Lower lobe of right lung (tissue), 2 donors: ENCODE data around the gene CNTROB. TPM values are rescaled to one million over a fixed set of nuclear protein-coding genes. Genes with fewer than 3 reads are reported as not detected.
A peak's percentile ranks its signal among the peaks of the same experiment; 100 is the strongest.

Experiments
- ATAC-seq, 2 donors: fragments of 200-7000 bp; cut with Tn5 transposase; one replicate each; pipeline ENCODE4 v1.9.1; 2020 to 2022; ENCODE audit warnings: mild to moderate bottlenecking in 2 of 2, moderate library complexity in 2 of 2
- DNase-seq: peaks from one replicate; pipeline ENCODE4 v3.0.0-alpha.2; 2020
- H3K27ac ChIP-seq: fragments of 200-600 bp; one replicate; pipeline ENCODE4 v1.8.0; 2022
- H3K27me3 ChIP-seq: fragments of 200-600 bp; one replicate; pipeline ENCODE4 v1.8.0; 2022; ENCODE audit warnings: low read depth
- H3K36me3 ChIP-seq: fragments of 200-600 bp; one replicate; pipeline ENCODE4 v1.8.0; 2022; ENCODE audit warnings: mild to moderate bottlenecking
- H3K4me1 ChIP-seq: fragments of 200-600 bp; one replicate; pipeline ENCODE4 v1.8.0; 2022
- H3K4me3 ChIP-seq: fragments of 200-600 bp; one replicate; pipeline ENCODE4 v1.8.0; 2022; ENCODE audit warnings: mild to moderate bottlenecking
- H3K9me3 ChIP-seq: fragments of 200-600 bp; one replicate; pipeline ENCODE4 v1.8.0; 2022
- intact Hi-C: fragments of 100-400 bp; cut with DNase I; formaldehyde crosslinking; loops from one replicate; pipeline ENCODE4 v1.11.0; 2022
- total RNA-seq: library from RNA; stranded (reverse); fragmentation: NEBNext Ultra II Directional; extraction: Animal tissue kit (Norgen Biotek cat#: 25700); gene quantifications from one replicate; pipeline ENCODE4 v1.2.1, GENCODE V29; 2021
- TF ChIP-seq, protein P1 (sequence below): fragments of 200-600 bp; IDR thresholded peaks from one replicate; pipeline ENCODE4 v1.8.0; 2022; ENCODE audit warnings: antibody characterized with exemption, mild to moderate bottlenecking
- donor health status: DM: no; HTN: yes; CAD: no; lungs with severe emphysema.

The CNTROB gene
- total RNA-seq, 1 donor from 2014 or later: 56.2 TPM

DNA sequence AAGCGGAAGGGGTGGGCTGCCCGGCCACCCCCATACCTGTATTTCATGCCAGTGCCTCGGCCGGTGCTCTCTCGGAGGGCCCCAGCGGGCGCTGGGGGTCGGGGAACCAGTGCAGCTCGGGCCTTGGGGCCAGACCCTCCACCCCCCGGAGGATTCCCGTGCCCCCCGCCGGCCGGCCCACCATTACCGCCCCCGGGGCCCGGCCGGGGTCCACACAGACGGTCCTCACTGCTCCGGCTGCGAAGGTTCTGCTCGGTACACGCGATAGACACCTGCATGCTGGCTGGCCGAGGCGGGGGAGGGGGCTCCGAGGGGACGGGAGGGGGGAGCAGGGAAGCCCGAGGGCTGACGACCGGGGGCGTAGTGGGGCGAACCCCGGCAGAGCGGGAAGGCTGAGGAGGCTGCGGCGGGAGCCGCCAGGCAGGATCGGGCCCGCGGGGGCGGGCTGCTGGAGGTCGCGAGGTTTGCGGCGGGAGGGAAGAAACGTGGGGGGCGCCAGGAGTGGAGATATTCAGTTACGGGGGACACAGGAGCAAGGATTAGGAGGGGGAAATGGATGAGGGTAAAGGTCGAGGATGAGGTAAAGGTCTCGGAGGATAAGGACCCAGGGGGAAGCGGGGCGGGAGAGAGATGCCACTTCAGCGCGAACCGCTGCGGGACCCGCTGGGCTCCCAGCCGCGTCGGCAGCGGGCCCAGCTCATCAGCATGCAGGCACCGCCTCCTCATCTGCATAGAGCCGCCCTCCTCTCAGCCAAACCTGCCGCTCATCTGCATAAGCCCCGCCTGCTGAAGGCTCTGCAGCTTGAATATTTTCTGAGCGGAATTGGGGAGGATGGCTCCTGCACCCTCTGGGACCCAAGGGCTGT, 2.6 kb upstream of the CNTROB start, which contains the start of gene KCNAB3:
TSS of gene KCNAB3 (minus strand) at position 699 of the 866 bp plus-strand sequence. CDS start at position 278, 421 bp downstream.
- H3K4me1 ChIP-seq: peaks cover 28% of the 10 kb centered on the region
- ATAC-seq (no peak), DNase-seq (no peak)
- intact Hi-C loops: no loop called here
- H3K4me3 ChIP-seq: no peak within 1 kb of the TSS
- TF ChIP-seq, protein P1, sequence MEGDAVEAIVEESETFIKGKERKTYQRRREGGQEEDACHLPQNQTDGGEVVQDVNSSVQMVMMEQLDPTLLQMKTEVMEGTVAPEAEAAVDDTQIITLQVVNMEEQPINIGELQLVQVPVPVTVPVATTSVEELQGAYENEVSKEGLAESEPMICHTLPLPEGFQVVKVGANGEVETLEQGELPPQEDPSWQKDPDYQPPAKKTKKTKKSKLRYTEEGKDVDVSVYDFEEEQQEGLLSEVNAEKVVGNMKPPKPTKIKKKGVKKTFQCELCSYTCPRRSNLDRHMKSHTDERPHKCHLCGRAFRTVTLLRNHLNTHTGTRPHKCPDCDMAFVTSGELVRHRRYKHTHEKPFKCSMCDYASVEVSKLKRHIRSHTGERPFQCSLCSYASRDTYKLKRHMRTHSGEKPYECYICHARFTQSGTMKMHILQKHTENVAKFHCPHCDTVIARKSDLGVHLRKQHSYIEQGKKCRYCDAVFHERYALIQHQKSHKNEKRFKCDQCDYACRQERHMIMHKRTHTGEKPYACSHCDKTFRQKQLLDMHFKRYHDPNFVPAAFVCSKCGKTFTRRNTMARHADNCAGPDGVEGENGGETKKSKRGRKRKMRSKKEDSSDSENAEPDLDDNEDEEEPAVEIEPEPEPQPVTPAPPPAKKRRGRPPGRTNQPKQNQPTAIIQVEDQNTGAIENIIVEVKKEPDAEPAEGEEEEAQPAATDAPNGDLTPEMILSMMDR: no peak
- H3K36me3 ChIP-seq: peaks cover 4% of the 10 kb centered on the region
- H3K9me3 ChIP-seq: no peaks in the 10 kb centered on the region
- H3K27me3 ChIP-seq: no peaks in the 10 kb centered on the region
- no peak within 1 kb of the TSS for H3K27ac ChIP-seq

DNA sequence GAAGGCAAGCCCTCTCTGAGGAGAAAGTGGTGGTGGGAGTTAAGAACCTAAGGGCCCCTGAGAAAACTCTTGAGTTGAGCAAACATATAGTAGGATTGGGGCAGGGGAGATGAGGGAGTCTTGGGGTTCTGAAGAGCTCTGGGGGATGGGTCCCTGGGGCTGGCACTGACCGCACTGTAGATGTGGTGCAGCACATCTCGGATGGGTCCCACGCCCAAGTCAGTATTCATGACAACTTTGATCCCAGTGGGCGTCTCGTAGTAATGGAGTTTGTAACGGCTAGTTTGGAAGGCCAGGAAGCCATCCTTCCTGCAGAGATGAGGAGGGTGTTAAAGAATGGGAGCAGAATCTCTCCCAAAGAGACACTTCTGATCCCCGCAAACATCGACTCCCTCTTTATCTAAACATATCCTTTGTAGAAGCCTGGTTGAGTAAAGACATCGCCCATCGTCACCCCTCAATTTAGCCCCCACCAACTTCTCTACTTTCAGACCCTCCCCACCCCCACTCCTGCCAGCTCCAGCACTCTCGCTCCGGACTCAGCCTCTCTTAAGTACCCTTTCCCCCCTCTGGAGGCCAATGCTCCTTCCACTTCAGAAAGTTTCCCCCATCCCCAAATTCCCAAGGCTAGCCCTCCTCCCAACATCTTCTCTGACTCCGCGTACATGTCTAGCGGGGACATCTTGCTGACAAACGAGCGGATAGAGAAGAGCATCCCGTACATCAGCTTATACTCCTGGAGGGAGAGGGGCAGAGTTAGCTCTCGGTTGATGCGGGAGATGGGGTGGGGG, 970 bp upstream of the CNTROB start:
- intact Hi-C loops: no loop called here
- Histone ChIP-seq H3K27ac (peak overlapping the region; percentile 82), H3K36me3 (peaks cover 20% of the 10 kb centered on the region), H3K27me3 (no peaks in the 10 kb centered on the region), H3K9me3 (no peaks in the 10 kb centered on the region), H3K4me3 (peak overlapping the region; percentile 79), H3K4me1 (peaks cover 36% of the 10 kb centered on the region)
- TF ChIP-seq, protein P1: no peak
- ATAC-seq (no peak), DNase-seq (no peak)

DNA sequence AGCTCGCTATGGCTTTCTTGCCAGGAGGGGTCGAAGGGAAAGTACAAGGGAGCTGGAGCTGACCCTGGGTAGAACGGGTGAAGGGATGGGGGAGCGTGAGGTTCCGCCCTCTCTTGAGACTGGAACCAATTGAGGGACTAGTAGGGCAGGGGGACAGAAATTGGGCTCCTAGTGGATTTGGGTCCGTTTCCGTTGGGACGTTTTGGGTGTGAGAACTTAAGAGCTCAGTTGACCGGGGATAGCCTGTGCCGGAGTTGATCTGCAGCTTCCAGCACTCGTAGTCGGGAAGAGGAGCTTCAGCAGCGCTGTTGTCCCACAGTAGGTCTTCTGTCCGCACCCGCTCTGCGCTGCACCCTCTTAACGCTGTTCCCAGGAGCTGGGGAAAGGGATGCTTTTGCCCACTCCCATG, 481 bp downstream of the CNTROB start:
- intact Hi-C loops: no loop called here
- ATAC-seq (peak; percentile 62 to 67), DNase-seq (peak; percentile 58)
- peaks cover 36% of the 10 kb centered on the region for H3K4me1 ChIP-seq
- H3K27me3 ChIP-seq: no peaks in the 10 kb centered on the region
- H3K4me3 ChIP-seq: peak overlapping the region; percentile 79
- H3K36me3 ChIP-seq: peaks cover 35% of the 10 kb centered on the region
- no peaks in the 10 kb centered on the region for H3K9me3 ChIP-seq
- TF ChIP-seq, protein P1: no peak
- peak overlapping the region; percentile 82 for H3K27ac ChIP-seq

DNA sequence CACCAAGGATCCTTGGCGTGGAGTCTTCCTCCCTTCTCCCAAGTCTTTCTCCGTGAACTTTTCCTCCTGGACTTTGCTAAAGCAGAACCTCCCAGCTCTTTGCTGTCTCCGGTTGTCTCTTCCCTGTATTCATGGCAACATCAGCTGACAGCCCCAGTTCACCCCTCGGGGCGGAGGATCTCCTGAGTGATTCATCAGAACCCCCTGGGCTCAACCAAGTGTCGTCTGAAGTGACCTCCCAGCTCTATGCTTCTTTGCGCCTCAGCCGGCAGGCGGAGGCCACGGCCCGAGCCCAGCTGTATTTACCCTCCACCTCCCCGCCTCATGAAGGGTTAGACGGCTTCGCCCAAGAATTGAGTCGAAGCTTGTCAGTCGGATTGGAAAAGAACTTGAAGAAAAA, 943 bp downstream of the CNTROB start:
- peak overlapping the region; percentile 82 for H3K27ac ChIP-seq
- no peaks in the 10 kb centered on the region for H3K9me3 ChIP-seq
- peak overlapping the region; percentile 79 for H3K4me3 ChIP-seq
- DNase-seq: peak; percentile 67
- peaks cover 36% of the 10 kb centered on the region for H3K4me1 ChIP-seq
- H3K36me3 ChIP-seq: peaks cover 39% of the 10 kb centered on the region
- ATAC-seq: peak; percentile 55 to 71
- intact Hi-C loops: no loop called here
- H3K27me3 ChIP-seq: no peaks in the 10 kb centered on the region
- TF ChIP-seq, protein P1: peak; percentile 13

DNA sequence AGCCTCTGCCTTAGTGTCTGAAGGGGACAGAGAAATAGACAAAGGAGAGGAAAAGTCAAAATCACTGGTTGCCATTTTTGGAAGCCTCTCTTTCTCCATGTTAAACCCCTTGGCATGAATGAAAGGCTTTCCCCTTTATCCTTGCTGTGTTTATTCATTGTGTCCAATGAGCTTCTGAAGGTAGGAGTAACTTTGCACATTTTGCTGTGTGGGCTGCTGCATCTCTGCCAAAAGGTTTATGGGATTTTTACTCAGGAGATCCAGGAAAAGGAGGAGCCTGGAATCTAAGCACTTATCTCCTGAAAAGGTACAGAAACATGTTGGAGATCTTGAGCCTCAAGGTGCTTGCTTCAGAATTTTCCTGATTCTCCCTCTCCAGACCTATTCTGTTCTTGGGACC, 3.9 kb downstream of the CNTROB start:
- peaks cover 68% of the 10 kb centered on the region for H3K36me3 ChIP-seq
- ATAC-seq: no peak
- intact Hi-C loops: no loop called here
- H3K4me3 ChIP-seq: no peak overlapping the region
- TF ChIP-seq, protein P1: no peak
- no peak overlapping the region for H3K27ac ChIP-seq
- peaks cover 31% of the 10 kb centered on the region for H3K4me1 ChIP-seq
- no peaks in the 10 kb centered on the region for H3K9me3 ChIP-seq
- no peak for DNase-seq
- no peaks in the 10 kb centered on the region for H3K27me3 ChIP-seq
